ENCODE results near the gene IKZF4.
A peak's percentile ranks its signal among the peaks of the same experiment; 100 is the strongest.

Gene IKZF4

GRCh38 chr12:56079723-56080555 is 59.1 kb downstream of the IKZF4 start, which contains the start of gene ERBB3:
Gene ERBB3, plus strand, starts transcription at chr12:56080165. Its CDS starts 136 bp downstream, at chr12:56080301.
- peak; percentile 14 for TF ChIP-seq CTCF (IDR thresholded peaks at IDR 0.05; ENCODE audit: low read depth, low read length)
- peak; percentile 75 to 79 for DNase-seq (ENCODE audit: low read depth in 2 of 2)
- H3K4me3 ChIP-seq (replicated peaks in 1 of 2; ENCODE audit: low read depth in 2 of 2, low read length in 2 of 2) = peak within 1 kb of the TSS; percentile 53 to 59

- DNase-seq (ENCODE audit: low read depth in 2 of 2) = no peak
- TF ChIP-seq CTCF (IDR thresholded peaks at IDR 0.05; ENCODE audit: low read depth, low read length) = no peak
- peak overlapping the region in 1 of 2 donors; percentile 59 for H3K4me3 ChIP-seq (replicated peaks in 1 of 2; ENCODE audit: low read depth in 2 of 2, low read length in 2 of 2)
Measured at GRCh38 chr12:56080556-56081138, 59.8 kb downstream of the IKZF4 start.

- H3K4me3 ChIP-seq (replicated peaks in 1 of 2; ENCODE audit: low read depth in 2 of 2, low read length in 2 of 2) = no peak overlapping the region
- TF ChIP-seq CTCF (IDR thresholded peaks at IDR 0.05; ENCODE audit: low read depth, low read length) = no peak
- no peak for DNase-seq (ENCODE audit: low read depth in 2 of 2)
Measured at GRCh38 chr12:56081393-56082347, 60.8 kb downstream of the IKZF4 start.

GRCh38 chr12:56082382-56082781 is 61.5 kb downstream of the IKZF4 start:
- H3K4me3 ChIP-seq (replicated peaks in 1 of 2; ENCODE audit: low read depth in 2 of 2, low read length in 2 of 2) = no peak overlapping the region
- TF ChIP-seq CTCF (IDR thresholded peaks at IDR 0.05; ENCODE audit: low read depth, low read length) = no peak
- no peak for DNase-seq (ENCODE audit: low read depth in 2 of 2)

- DNase-seq (ENCODE audit: low read depth in 2 of 2) = no peak
- no peak for TF ChIP-seq CTCF (IDR thresholded peaks at IDR 0.05; ENCODE audit: low read depth, low read length)
- no peak overlapping the region for H3K4me3 ChIP-seq (replicated peaks in 1 of 2; ENCODE audit: low read depth in 2 of 2, low read length in 2 of 2)
Measured at GRCh38 chr12:56082967-56083366, 62.1 kb downstream of the IKZF4 start.

- peak in 1 of 2 donors; percentile 9 for DNase-seq (ENCODE audit: low read depth in 2 of 2)
- TF ChIP-seq CTCF (IDR thresholded peaks at IDR 0.05; ENCODE audit: low read depth, low read length) = peak; percentile 53
- no peak overlapping the region for H3K4me3 ChIP-seq (replicated peaks in 1 of 2; ENCODE audit: low read depth in 2 of 2, low read length in 2 of 2)
Measured at GRCh38 chr12:56084958-56085543, 64.2 kb downstream of the IKZF4 start.

All from cardiac fibroblast (primary cell).